Naive thymus-derived CD4-positive, alpha-beta T cell (primary cell): ENCODE results near the gene HES3. TPM values are rescaled to one million over a fixed set of nuclear protein-coding genes. Genes with fewer than 3 reads are reported as not detected.

Experiments used
- polyA plus RNA-seq, 2 donors: library from polyadenylated mRNA; unstranded; fragments of 300-500 nt; fragmentation: Illumina TruSeq; gene quantifications; one replicate each; pipeline ENCODE4 v1.2.3, GENCODE V29; 2021
- total RNA-seq, 6 experiments: library from RNA in 5 of 6; stranded (reverse) in 5 of 6; gene quantifications; 1 replicate in 5 of 6; 2 replicates in 1 of 6; pipeline ENCODE4 v1.2.3 and lab custom pipeline; 2021 to 2026

HES3 gene
- total and polyA plus RNA-seq, 7 experiments from 2014 or later, result not detected

Other genes starting within 250 kb of the HES3 start
- 100 to 1,000 TPM; 176 to 310 (median 188) TPM for gene KCNAB2, start 198.3 kb upstream of the HES3 start, total RNA-seq
- gene KCNAB2, start 198.3 kb upstream of the HES3 start, polyA plus RNA-seq, result 10 to 100 TPM; 16.8 to 33.6 TPM
- gene CHD5, start 63.9 kb upstream of the HES3 start, total RNA-seq, result 1 to 10 TPM in 1 of 5 experiments, under 1 TPM in 4; 0.14 to 2.8 (median 0.37) TPM
- gene CHD5, start 63.9 kb upstream of the HES3 start, polyA plus RNA-seq, result not detected
- 100 to 1,000 TPM; 431 to 720 (median 579) TPM for gene RPL22, start 44.6 kb upstream of the HES3 start, total RNA-seq
- 100 to 1,000 TPM; 129 to 298 TPM for gene RPL22, start 44.6 kb upstream of the HES3 start, polyA plus RNA-seq
- gene RNF207, start 38.1 kb upstream of the HES3 start, total RNA-seq, result 10 to 100 TPM in 1 of 5 experiments, 1 to 10 TPM in 2, under 1 TPM in 2; 0.81 to 83.6 (median 3.1) TPM
- under 1 TPM; 0.09 to 0.17 TPM for gene RNF207, start 38.1 kb upstream of the HES3 start, polyA plus RNA-seq
- gene ICMT, start 8.2 kb upstream of the HES3 start, total RNA-seq, result 10 to 100 TPM in 3 of 5 experiments, 1 to 10 TPM in 2; 4.6 to 46.1 (median 16.3) TPM
- gene ICMT, start 8.2 kb upstream of the HES3 start, polyA plus RNA-seq, result 10 to 100 TPM; 12.9 to 14.3 TPM
- 1 to 10 TPM in 2 of 5 experiments, under 1 TPM in 3; 0.27 to 2.9 (median 0.59) TPM for gene GPR153, start 16.9 kb downstream of the HES3 start, total RNA-seq
- not detected for gene GPR153, start 16.9 kb downstream of the HES3 start, polyA plus RNA-seq
- gene ACOT7, start 149.6 kb downstream of the HES3 start, total RNA-seq, result 10 to 100 TPM in 1 of 5 experiments, 1 to 10 TPM in 4; 2.5 to 75.6 (median 3.4) TPM
- 1 to 10 TPM; 4.9 to 6.2 TPM for gene ACOT7, start 149.6 kb downstream of the HES3 start, polyA plus RNA-seq
- under 1 TPM in 1 of 5 experiments, not detected in 4; 0.56 TPM for gene HES2, start 175.7 kb downstream of the HES3 start, total RNA-seq
- gene HES2, start 175.7 kb downstream of the HES3 start, polyA plus RNA-seq, result not detected
- 1 to 10 TPM in 4 of 5 experiments, under 1 TPM in 1; 0.85 to 2.9 (median 2.3) TPM for gene ESPN, start 180.6 kb downstream of the HES3 start, total RNA-seq
- under 1 TPM; 0.40 to 0.60 TPM for gene ESPN, start 180.6 kb downstream of the HES3 start, polyA plus RNA-seq
- 100 to 1,000 TPM; 151 to 352 (median 179) TPM for gene TNFRSF25, start 222.0 kb downstream of the HES3 start, total RNA-seq
- 10 to 100 TPM; 17.3 to 40.5 TPM for gene TNFRSF25, start 222.0 kb downstream of the HES3 start, polyA plus RNA-seq
- 10 to 100 TPM in 3 of 5 experiments, 1 to 10 TPM in 2; 2.2 to 15.6 (median 11.7) TPM for gene PLEKHG5, start 247.5 kb downstream of the HES3 start, total RNA-seq
- gene PLEKHG5, start 247.5 kb downstream of the HES3 start, polyA plus RNA-seq, result 1 to 10 TPM in 1 of 2 donors, not detected in 1; 2.0 TPM